NCI-H1105 treated with DMSO at 0.1 percent for 48 hours (cell line): ENCODE measurements around the gene ZC3H13.
"Not testable (repeated sequence)": the region's sequence is repeated elsewhere in the genome, so short reads cannot be mapped to it uniquely, and the experiment has no call there.

Source experiments
- DNase-seq: peaks from one replicate; lab custom pipeline; 2025; lab: John Stamatoyannopoulos, UW

The ZC3H13 gene

GRCh38 chr13:46010148-46010547 is 42.4 kb downstream of the ZC3H13 start:
- DNase-seq = no peak

- DNase-seq = no peak
These were observed 43.9 kb downstream of the ZC3H13 start for GRCh38 chr13:46008631-46009030.

GRCh38 chr13:46006688-46007452 is 45.7 kb downstream of the ZC3H13 start:
- no peak for DNase-seq

- no peak for DNase-seq
These were observed 48.1 kb downstream of the ZC3H13 start for GRCh38 chr13:46004491-46004890.

GRCh38 chr13:45996631-45997030 is 55.9 kb downstream of the ZC3H13 start:
- DNase-seq = no peak

GRCh38 chr13:45995245-45995644 is 57.3 kb downstream of the ZC3H13 start:
- DNase-seq = no peak

GRCh38 chr13:45994752-45995151 is 57.8 kb downstream of the ZC3H13 start:
- no peak for DNase-seq

GRCh38 chr13:45989607-45990006 is 62.9 kb downstream of the ZC3H13 start:
- DNase-seq = no peak

- DNase-seq = not testable (repeated sequence)
These were observed 71.4 kb downstream of the ZC3H13 start for GRCh38 chr13:45981127-45981526.

- DNase-seq = no peak
These were observed 77.2 kb downstream of the ZC3H13 start for GRCh38 chr13:45975337-45975736.

- no peak for DNase-seq
These were observed 78.0 kb downstream of the ZC3H13 start for GRCh38 chr13:45974500-45974899.

- DNase-seq = no peak
These were observed 85.0 kb downstream of the ZC3H13 start for GRCh38 chr13:45967589-45967988.

GRCh38 chr13:45966715-45967114 is 85.8 kb downstream of the ZC3H13 start:
- no peak for DNase-seq

GRCh38 chr13:45961468-45961867 is 91.1 kb downstream of the ZC3H13 start:
- DNase-seq = no peak

GRCh38 chr13:45954836-45955800 is 97.4 kb downstream of the ZC3H13 start:
- DNase-seq = no peak

- no peak for DNase-seq
These were observed 99.5 kb downstream of the ZC3H13 start for GRCh38 chr13:45953082-45953481.

GRCh38 chr13:45951724-45952123 is 100.8 kb downstream of the ZC3H13 start:
- no peak for DNase-seq

GRCh38 chr13:45951166-45951565 is 101.4 kb downstream of the ZC3H13 start:
- no peak for DNase-seq

- no peak for DNase-seq
These were observed 102.1 kb downstream of the ZC3H13 start for GRCh38 chr13:45950386-45951000.

- DNase-seq = no peak
These were observed 103.4 kb downstream of the ZC3H13 start for GRCh38 chr13:45949161-45949560.

- DNase-seq = no peak
These were observed 108.6 kb downstream of the ZC3H13 start for GRCh38 chr13:45943965-45944364.

- no peak for DNase-seq
These were observed 109.4 kb downstream of the ZC3H13 start for GRCh38 chr13:45943120-45943519.

GRCh38 chr13:45941261-45941660 is 111.3 kb downstream of the ZC3H13 start:
- DNase-seq = no peak
